Endothelial cell (in vitro differentiated cells): ENCODE data around the gene BRD8. TPM values are rescaled to one million over a fixed set of nuclear protein-coding genes. Genes with fewer than 3 reads are reported as not detected.

Source experiments
- DNase-seq: peaks from one replicate; pipeline ENCODE4 v3.0.0; 2021; ENCODE audit warnings: low spot score
- H3K27ac Mint-ChIP-seq: one replicate; pipeline ENCODE4 v1.8.0; 2021; ENCODE audit warnings: mixed read lengths, inconsistent platforms; ENCODE audit not compliant: unreplicated experiment
- H3K27me3 Mint-ChIP-seq: one replicate; pipeline ENCODE4 v1.8.0; 2021; ENCODE audit warnings: mild to moderate bottlenecking, moderate library complexity, mixed read lengths, inconsistent platforms; ENCODE audit not compliant: unreplicated experiment
- H3K36me3 Mint-ChIP-seq: one replicate; pipeline ENCODE4 v1.8.0; 2021; ENCODE audit warnings: mild to moderate bottlenecking, low read depth, mixed read lengths, inconsistent platforms; ENCODE audit not compliant: unreplicated experiment
- H3K4me1 Mint-ChIP-seq: one replicate; pipeline ENCODE4 v1.8.0; 2021; ENCODE audit warnings: mild to moderate bottlenecking, mixed read lengths, inconsistent platforms; ENCODE audit not compliant: unreplicated experiment
- H3K4me3 Mint-ChIP-seq: one replicate; pipeline ENCODE4 v1.8.0; 2021; ENCODE audit warnings: mild to moderate bottlenecking, mixed read lengths, inconsistent platforms; ENCODE audit not compliant: unreplicated experiment
- H3K9me3 Mint-ChIP-seq: one replicate; pipeline ENCODE4 v1.8.0; 2021; ENCODE audit warnings: mixed read lengths, inconsistent platforms; ENCODE audit not compliant: unreplicated experiment
- CTCF ChIP-seq: fragments of 200-600 bp; sonication (generic); IDR thresholded peaks from one replicate; pipeline ENCODE4 v1.5.0; 2021; ENCODE audit warnings: antibody characterized with exemption; ENCODE audit not compliant: unreplicated experiment
- total RNA-seq: library from RNA; stranded (reverse); fragmentation: NEBNext Ultra II Directional; extraction: Animal tissue kit (Norgen Biotek cat#: 25700); gene quantifications from one replicate; pipeline ENCODE4 v1.2.1, GENCODE V29; 2021; ENCODE audit not compliant: unreplicated experiment

Gene BRD8
- total RNA-seq, 1 donor from 2014 or later, result 52.0 TPM

- peaks cover 42% of the 10 kb centered on the region for H3K4me1 Mint-ChIP-seq
- H3K27me3 Mint-ChIP-seq, result peaks cover 10% of the 10 kb centered on the region
- H3K9me3 Mint-ChIP-seq, result no peaks in the 10 kb centered on the region
- DNase-seq, result no peak
- no peak overlapping the region for H3K27ac Mint-ChIP-seq
- TF ChIP-seq CTCF, result no peak
- no peak overlapping the region for H3K4me3 Mint-ChIP-seq
- H3K36me3 Mint-ChIP-seq, result no peaks in the 10 kb centered on the region
These were observed 85.4 kb downstream of the BRD8 start for GRCh38 chr5:138093036-138093435.

GRCh38 chr5:138092301-138092700, 86.1 kb downstream of the BRD8 start:
- H3K36me3 Mint-ChIP-seq, result no peaks in the 10 kb centered on the region
- peaks cover 39% of the 10 kb centered on the region for H3K4me1 Mint-ChIP-seq
- H3K27ac Mint-ChIP-seq, result no peak overlapping the region
- no peak overlapping the region for H3K4me3 Mint-ChIP-seq
- no peak for DNase-seq
- peaks cover 10% of the 10 kb centered on the region for H3K27me3 Mint-ChIP-seq
- no peaks in the 10 kb centered on the region for H3K9me3 Mint-ChIP-seq
- no peak for TF ChIP-seq CTCF

- no peak for DNase-seq
- Mint-ChIP-seq H3K4me1 (peaks cover 33% of the 10 kb centered on the region), H3K4me3 (no peak overlapping the region)
These were observed 86.7 kb downstream of the BRD8 start for GRCh38 chr5:138091685-138092084.

More at GRCh38 chr5:138091685-138092084, 86.7 kb downstream of the BRD8 start:
- H3K27ac Mint-ChIP-seq, result no peak overlapping the region
- no peak for TF ChIP-seq CTCF
- H3K9me3 Mint-ChIP-seq, result no peaks in the 10 kb centered on the region
- H3K36me3 Mint-ChIP-seq, result no peaks in the 10 kb centered on the region
- H3K27me3 Mint-ChIP-seq, result peaks cover 10% of the 10 kb centered on the region

Other genes starting within 250 kb of the BRD8 start
- 31.2 TPM for gene FAM13B, start 145.6 kb downstream of the BRD8 start, total RNA-seq
- gene WNT8A, start 94.6 kb downstream of the BRD8 start, total RNA-seq, result 0.69 TPM
- gene NME5, start 39.2 kb downstream of the BRD8 start, total RNA-seq, result 0.82 TPM
- gene KIF20A, start 482 bp upstream of the BRD8 start, total RNA-seq, result 10.3 TPM
- 40.8 TPM for gene CDC23, start 34.7 kb upstream of the BRD8 start, total RNA-seq
- 0.13 TPM for gene GFRA3, start 96.0 kb upstream of the BRD8 start, total RNA-seq
- 3.8 TPM for gene CDC25C, start 153.2 kb upstream of the BRD8 start, total RNA-seq
- 49.5 TPM for gene FAM53C, start 159.6 kb upstream of the BRD8 start, total RNA-seq
- 101 TPM for gene KDM3B, start 174.1 kb upstream of the BRD8 start, total RNA-seq